Naive thymus-derived CD8-positive, alpha-beta T cell (primary cell): ENCODE data around the gene PAIP1. TPM values are rescaled to one million over a fixed set of nuclear protein-coding genes. Genes with fewer than 3 reads are reported as not detected.
"Not testable (repeated sequence)": the region's sequence is repeated elsewhere in the genome, so short reads cannot be mapped to it uniquely, and the experiment has no call there.

ENCODE experiments used
- ATAC-seq, 2 donors: fragments of 150-1000 bp; cut with Tn5 transposase in 1 of 2; sonication (Bioruptor Pico), chemical (Tn5 transposase) in 1 of 2; 1 replicate in 1 of 2; 2 replicates in 1 of 2; pipeline ENCODE4 v1.10.0; 2021; ENCODE audit warnings: mild to moderate bottlenecking in 2 of 2, moderate library complexity in 2 of 2
- POLR2A ChIA-PET: fragments of 350-600 bp; sonication (Branson Sonifier 250); formaldehyde crosslinking; loops from one replicate; lab custom pipeline; 2021; ENCODE audit warnings: antibody characterized with exemption; lab: Charles Lee
- DNase-seq, 10 donors: peaks; one replicate each; pipeline versions ENCODE4 v3.0.0 to v3.0.0-alpha.2; 2020 to 2022
- H3K27ac Mint-ChIP-seq, 10 donors: one replicate each; pipeline ENCODE4 v1.8.0; 2020 to 2022; ENCODE audit warnings: mild to moderate bottlenecking in 10 of 10, mixed read lengths in 10 of 10, moderate library complexity in 4 of 10, inconsistent platforms in 1 of 10
- H3K27me3 Mint-ChIP-seq, 5 donors: one replicate each; pipeline ENCODE4 v1.8.0; 2021 to 2022; ENCODE audit warnings: mixed read lengths in 5 of 5
- H3K36me3 Mint-ChIP-seq, 3 donors: one replicate each; pipeline ENCODE4 v1.8.0; 2020 to 2022; ENCODE audit warnings: mixed read lengths in 3 of 3, mild to moderate bottlenecking in 2 of 3, inconsistent platforms in 1 of 3
- H3K4me1 Mint-ChIP-seq, 4 donors: one replicate each; pipeline ENCODE4 v1.8.0; 2021 to 2022; ENCODE audit warnings: mixed read lengths in 4 of 4
- H3K4me3 Mint-ChIP-seq, 10 donors: one replicate each; pipeline ENCODE4 v1.8.0; 2020 to 2022; ENCODE audit warnings: mild to moderate bottlenecking in 10 of 10, mixed read lengths in 10 of 10, moderate library complexity in 6 of 10, inconsistent platforms in 1 of 10
- H3K9me3 Mint-ChIP-seq, 9 donors: one replicate each; pipeline ENCODE4 v1.8.0; 2020 to 2022; ENCODE audit warnings: mixed read lengths in 9 of 9, mild to moderate bottlenecking in 3 of 9, inconsistent platforms in 1 of 9, moderate library complexity in 1 of 9
- polyA plus RNA-seq, 3 donors: library from polyadenylated mRNA; unstranded; fragments of 300-500 nt; fragmentation: Illumina TruSeq; gene quantifications; one replicate each; pipeline ENCODE4 v1.2.3, GENCODE V29; 2021
- total RNA-seq, 8 experiments: library from RNA in 2 of 8; stranded (reverse) in 2 of 8; gene quantifications; one replicate each; pipeline ENCODE4 v1.2.3 and lab custom pipeline; 2021 to 2026

The PAIP1 gene
- total and polyA plus RNA-seq, 5 experiments from 2014 or later = 31.3 to 45.7 (median 36.2) TPM

DNA sequence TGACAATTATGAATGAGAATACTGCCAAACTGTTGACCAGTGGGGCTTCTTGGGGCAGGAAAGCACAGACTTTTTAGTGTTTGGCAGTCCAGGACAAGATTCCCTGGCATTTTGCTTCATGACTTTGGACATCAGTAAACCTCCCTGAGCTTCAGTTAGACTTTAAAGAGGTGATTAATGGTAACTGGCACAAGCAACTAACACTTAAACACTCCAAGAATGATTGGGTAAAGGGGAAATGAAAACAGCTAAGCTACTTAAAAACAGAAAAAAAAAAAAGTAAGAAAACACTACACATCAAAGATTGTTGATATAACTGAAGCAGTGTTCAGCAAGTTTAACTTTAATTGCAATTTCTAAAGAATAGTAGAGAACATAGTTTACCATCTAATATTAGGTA, 13.4 kb downstream of the PAIP1 start:
- Mint-ChIP-seq H3K36me3 (peaks cover 0 to 95% (median 7%) of the 10 kb centered on the region in 3 donors), H3K4me3 (no peak overlapping the region), H3K4me1 (peaks cover 12 to 45% (median 14%) of the 10 kb centered on the region in 4 donors), H3K27ac (peak overlapping the region in 2 of 10 donors; percentile 48 to 64), H3K9me3 (no peaks in the 10 kb centered on the region), H3K27me3 (no peaks in the 10 kb centered on the region)
- POLR2A ChIA-PET = no interaction called here
- ATAC-seq (no peak), DNase-seq (no peak)

DNA sequence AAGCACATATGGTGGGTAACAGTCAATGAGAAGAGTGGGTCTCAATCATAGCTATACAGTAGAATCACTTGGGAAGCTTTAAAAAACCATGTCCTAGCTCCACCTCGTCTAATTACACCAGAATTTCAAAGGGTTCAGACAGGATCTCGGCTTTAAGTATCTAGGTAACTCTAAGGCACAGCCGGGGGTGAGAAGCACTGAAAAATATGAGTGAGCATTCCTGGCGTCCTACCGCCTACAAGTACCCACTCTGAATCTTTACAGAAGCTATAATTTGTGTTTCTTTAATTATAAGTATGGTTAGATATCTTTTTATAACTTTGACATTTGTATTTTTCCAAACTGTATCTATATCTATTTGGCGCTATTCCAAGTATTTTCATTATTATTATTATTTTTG, 16.1 kb downstream of the PAIP1 start:
- no peak for DNase-seq
- POLR2A ChIA-PET = interaction anchor here (0.6 to 1.3 kb wide), 3 partner anchors 14 to 56 kb away, joined by 3 to 4 read pairs (median 3); no protein-coding TSS in a partner anchor
- peaks cover 12 to 28% (median 13%) of the 10 kb centered on the region in 4 donors for H3K4me1 Mint-ChIP-seq
- H3K4me3 Mint-ChIP-seq = no peak overlapping the region
- no peaks in the 10 kb centered on the region for H3K27me3 Mint-ChIP-seq
- peaks cover 0 to 89% (median 6%) of the 10 kb centered on the region in 3 donors for H3K36me3 Mint-ChIP-seq
- ATAC-seq = no peak
- H3K9me3 Mint-ChIP-seq = no peaks in the 10 kb centered on the region
- peak overlapping the region in 1 of 10 donors; percentile 4 for H3K27ac Mint-ChIP-seq

DNA sequence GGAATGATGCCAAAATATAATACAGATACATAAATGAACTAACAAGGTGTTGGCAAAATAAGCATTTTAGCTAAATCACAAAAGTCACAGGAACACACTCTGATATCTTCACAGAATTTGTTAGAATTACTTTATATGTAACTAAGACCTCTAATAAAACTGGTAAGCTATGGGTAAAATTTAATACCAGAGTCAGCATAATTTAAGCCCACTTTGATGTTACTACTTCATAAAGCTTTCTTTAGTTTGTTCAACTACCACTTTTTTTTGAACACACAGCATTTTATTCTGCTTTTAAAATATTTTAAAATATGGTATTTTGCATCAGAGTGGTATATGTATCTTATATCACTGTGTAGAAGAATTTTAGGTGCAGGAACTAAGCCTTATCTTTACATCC, 19.9 kb downstream of the PAIP1 start:
- Mint-ChIP-seq H3K36me3 (peaks cover 11 to 91% (median 22%) of the 10 kb centered on the region in 3 donors), H3K4me1 (peaks cover 4 to 22% (median 8%) of the 10 kb centered on the region in 4 donors), H3K27me3 (no peaks in the 10 kb centered on the region), H3K9me3 (no peaks in the 10 kb centered on the region), H3K4me3 (no peak overlapping the region), H3K27ac (peak overlapping the region in 2 of 10 donors; percentile 50 to 69)
- DNase-seq = no peak
- POLR2A ChIA-PET = no interaction called here
- ATAC-seq = no peak

DNA sequence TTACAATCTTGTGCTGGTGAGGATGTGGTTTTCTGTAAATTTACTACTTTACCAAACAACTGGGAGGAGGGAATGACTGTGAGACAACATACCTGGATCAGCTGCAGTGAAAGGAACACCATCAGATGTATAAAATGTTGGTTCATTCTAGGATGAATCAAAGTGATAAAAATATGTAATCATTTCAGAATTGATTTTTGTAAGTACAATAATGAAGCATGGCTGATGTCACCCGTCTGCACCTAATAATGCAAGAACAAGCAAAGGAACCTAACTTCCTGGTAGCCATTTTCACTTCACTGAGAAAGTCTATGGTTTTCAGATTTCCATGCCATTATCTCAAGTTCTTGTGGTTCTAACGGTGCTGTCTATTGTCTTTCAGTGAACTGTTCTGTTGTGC, 23.2 kb downstream of the PAIP1 start:
- Mint-ChIP-seq H3K4me3 (peak overlapping the region in 1 of 10 donors; percentile 1), H3K27me3 (no peaks in the 10 kb centered on the region), H3K27ac (peak overlapping the region in 5 of 10 donors; percentile 6 to 76 (median 25)), H3K9me3 (no peaks in the 10 kb centered on the region), H3K4me1 (peaks cover 4 to 16% (median 8%) of the 10 kb centered on the region in 4 donors), H3K36me3 (peaks cover 12 to 88% (median 27%) of the 10 kb centered on the region in 3 donors)
- POLR2A ChIA-PET = interaction anchor here (1.0 kb wide), 1 partner anchor 70 kb away, joined by 3 read pairs; the partner anchor contains the start of gene NNT
- DNase-seq = no peak
- no peak for ATAC-seq

DNA sequence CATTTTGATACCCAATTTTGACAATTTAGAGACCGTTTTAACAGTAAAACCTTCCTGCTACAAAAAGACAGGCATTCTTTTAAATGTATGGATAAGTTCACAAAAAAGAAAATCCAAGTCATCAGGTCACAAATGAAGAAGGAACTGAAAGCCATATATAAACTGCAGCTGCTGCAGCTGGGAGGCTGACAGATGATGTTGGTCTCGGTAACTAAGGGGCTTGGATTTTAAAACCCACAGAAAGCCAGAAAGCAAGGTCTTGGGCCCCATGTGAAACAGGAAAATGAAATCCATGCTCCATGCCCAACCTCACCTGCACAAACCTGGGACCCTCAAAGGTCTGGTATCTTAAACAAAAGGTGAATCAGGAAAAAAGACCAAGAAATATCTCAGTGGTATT, 26.2 kb downstream of the PAIP1 start:
- Mint-ChIP-seq H3K27ac (peak overlapping the region in 1 of 10 donors; percentile 22), H3K4me3 (no peak overlapping the region), H3K9me3 (no peaks in the 10 kb centered on the region), H3K4me1 (peaks cover 4 to 16% (median 8%) of the 10 kb centered on the region in 4 donors), H3K36me3 (peaks cover 12 to 88% (median 34%) of the 10 kb centered on the region in 3 donors), H3K27me3 (no peaks in the 10 kb centered on the region)
- ATAC-seq = no peak
- no peak for DNase-seq
- POLR2A ChIA-PET = no interaction called here

DNA sequence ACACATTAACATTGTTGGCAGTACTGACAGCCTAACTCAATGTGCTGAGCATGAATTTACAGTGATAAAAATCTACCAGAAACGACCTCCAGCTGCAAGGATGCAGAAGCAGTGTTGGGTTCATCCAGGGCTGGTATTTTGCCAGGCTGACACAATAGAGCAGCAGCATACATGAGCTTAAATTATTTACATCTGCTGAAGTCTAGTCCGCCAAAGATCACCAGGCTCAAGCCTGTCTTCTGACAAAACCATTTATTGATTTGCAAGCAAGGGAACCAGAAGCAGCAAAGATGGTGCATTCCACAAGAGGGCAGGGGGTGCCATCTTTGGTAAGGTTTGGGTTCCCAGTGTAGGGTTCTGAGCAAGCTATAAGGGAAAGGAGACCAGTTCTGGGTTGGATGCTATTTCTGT, 33.2 kb downstream of the PAIP1 start:
- Mint-ChIP-seq H3K4me1 (peaks cover 0 to 2% (median under 1%) of the 10 kb centered on the region in 4 donors), H3K27me3 (no peaks in the 10 kb centered on the region), H3K9me3 (no peaks in the 10 kb centered on the region), H3K36me3 (peaks cover 9 to 43% (median 20%) of the 10 kb centered on the region in 3 donors), H3K4me3 (no peak overlapping the region), H3K27ac (peak overlapping the region in 2 of 10 donors; percentile 21 to 26)
- POLR2A ChIA-PET = no interaction called here
- no peak for ATAC-seq
- no peak for DNase-seq

DNA sequence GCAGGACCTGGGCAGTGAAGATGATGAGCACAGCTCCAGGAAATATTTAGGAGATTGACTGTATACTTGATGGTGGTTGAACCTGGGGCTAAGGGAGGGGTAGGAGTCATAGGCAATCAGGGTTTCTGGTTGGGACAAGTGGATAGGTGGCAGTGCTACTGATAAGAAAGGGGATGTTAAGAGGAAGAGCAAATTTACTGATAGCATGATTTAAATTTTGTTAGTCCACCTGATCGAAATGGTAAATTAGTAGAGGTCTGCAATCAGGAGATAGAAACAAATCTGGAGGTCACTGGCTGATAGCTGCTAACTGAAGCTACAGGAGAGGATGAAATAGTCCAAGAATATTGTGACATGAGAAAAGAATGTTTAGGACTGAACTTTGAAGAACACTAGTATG, 36.3 kb downstream of the PAIP1 start:
- Mint-ChIP-seq H3K9me3 (no peaks in the 10 kb centered on the region), H3K4me1 (peaks cover 1 to 7% (median 3%) of the 10 kb centered on the region in 4 donors), H3K27ac (peak overlapping the region in 1 of 10 donors; percentile 16), H3K4me3 (no peak overlapping the region), H3K27me3 (no peaks in the 10 kb centered on the region), H3K36me3 (peaks cover 9 to 20% (median 9%) of the 10 kb centered on the region in 3 donors)
- ATAC-seq (no peak), DNase-seq (no peak)
- POLR2A ChIA-PET = interaction anchor here (1.0 kb wide), 1 partner anchor 37 kb away, joined by 4 read pairs; the partner anchor contains the start of gene TMEM267

DNA sequence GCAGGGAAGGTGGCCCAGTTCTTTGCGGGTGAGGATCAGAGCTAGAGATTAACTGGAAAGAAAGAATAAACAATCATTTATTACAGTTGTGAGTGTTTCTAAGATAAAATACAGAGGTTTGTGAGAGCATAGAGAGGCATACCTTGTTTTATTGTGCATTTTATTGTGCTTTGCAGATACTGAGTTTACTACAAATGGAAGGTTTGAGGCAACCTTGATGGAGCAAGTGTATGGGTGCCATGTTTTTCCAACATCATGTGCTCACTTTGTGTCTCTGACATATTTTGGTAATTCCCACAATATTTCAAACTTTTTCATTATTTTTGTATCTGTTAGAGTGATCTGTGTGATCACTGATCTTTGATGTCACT, 41.2 kb downstream of the PAIP1 start:
- peak overlapping the region; percentile 91 to 99 (median 96) for H3K4me3 Mint-ChIP-seq
- POLR2A ChIA-PET = interaction anchor here (0.7 to 2.2 kb wide), 4 partner anchors 31 to 202 kb away, joined by 4 to 61 read pairs (median 8); partner anchors contain the start of genes HMGCS1, NNT and TMEM267
- H3K27ac Mint-ChIP-seq = peak overlapping the region; percentile 93 to 99 (median 98)
- H3K27me3 Mint-ChIP-seq = no peaks in the 10 kb centered on the region
- no peaks in the 10 kb centered on the region for H3K36me3 Mint-ChIP-seq
- H3K9me3 Mint-ChIP-seq = no peaks in the 10 kb centered on the region
- DNase-seq (no peak), ATAC-seq (no peak)
- peaks cover 16 to 33% (median 32%) of the 10 kb centered on the region in 4 donors for H3K4me1 Mint-ChIP-seq

DNA sequence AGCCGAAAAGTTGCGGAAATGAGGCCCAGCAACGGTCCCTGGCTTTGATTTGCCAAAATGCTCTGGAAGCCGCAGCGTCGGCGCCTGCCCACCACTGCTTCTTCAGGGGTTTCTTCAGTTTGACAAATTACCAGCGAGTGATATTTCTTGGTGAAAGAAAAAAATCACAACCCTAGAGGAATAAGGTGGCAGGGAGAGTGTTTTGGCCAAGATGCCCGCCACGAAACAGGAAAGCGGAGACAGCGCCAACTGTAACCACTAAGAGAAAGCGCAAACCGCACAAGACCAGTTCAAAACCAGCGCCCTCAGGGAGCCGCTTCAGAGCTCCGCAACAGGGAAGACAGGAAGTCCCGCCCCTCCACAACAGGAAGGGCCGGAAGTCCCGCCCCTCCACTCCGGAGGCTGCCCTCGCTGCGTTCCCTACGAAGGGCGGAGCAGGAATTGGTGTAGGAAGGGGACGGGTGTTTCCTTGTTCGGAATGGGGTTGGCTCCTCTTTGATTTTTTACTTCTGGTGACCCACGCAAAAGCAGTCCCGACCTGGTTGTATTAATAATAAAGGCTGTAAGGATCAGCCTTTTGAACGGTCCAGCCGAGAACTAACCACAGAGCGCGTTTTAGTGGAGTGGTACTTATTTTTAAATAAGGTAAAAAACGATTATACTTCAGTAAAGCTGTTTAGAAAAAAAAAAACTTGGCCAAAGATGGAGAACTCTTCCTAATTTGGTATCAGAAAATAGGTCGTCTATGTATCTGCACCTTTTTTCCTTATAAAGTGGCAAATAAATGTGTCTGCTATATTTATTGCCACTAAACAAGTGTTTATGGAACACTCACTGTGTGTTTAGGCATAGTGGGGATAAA, 41.8 kb downstream of the PAIP1 start, which contains the start of gene C5orf34:
Gene C5orf34, minus strand, starts transcription at position 333 of the 862 bp plus-strand sequence. CDS start 5,809 bp downstream, outside the sequence.
- no peaks in the 10 kb centered on the region for H3K27me3 Mint-ChIP-seq
- peak; percentile 86 for ATAC-seq
- peaks cover 16 to 38% (median 32%) of the 10 kb centered on the region in 4 donors for H3K4me1 Mint-ChIP-seq
- peak within 1 kb of the TSS; percentile 93 to 99 (median 98) for H3K27ac Mint-ChIP-seq
- POLR2A ChIA-PET = interaction anchor here (0.7 to 2.2 kb wide), 6 partner anchors 8 to 202 kb away, joined by 3 to 61 read pairs (median 5); partner anchors contain the start of genes HMGCS1, NNT and TMEM267
- DNase-seq = peak; percentile 86 to 96 (median 91)
- H3K9me3 Mint-ChIP-seq = no peaks in the 10 kb centered on the region
- H3K36me3 Mint-ChIP-seq = peaks cover 0 to 2% (median 0%) of the 10 kb centered on the region in 3 donors
- H3K4me3 Mint-ChIP-seq = peak within 1 kb of the TSS; percentile 91 to 99 (median 96)

DNA sequence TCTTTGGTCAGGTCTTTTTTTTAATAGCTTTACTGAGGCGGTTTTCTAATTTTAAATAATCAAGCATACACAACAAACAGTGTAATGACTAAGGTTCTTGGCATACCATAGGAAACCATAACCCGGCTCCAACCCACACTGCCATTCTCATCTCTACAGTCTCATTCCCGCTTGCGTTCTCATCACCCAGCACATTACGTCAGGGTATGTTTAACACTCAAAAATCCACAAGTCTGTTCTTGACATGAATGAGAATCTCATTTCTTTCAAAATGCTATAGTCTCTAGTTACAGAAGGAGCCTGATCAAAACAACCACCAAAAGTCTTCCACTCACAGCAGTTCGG, 42.4 kb downstream of the PAIP1 start:
- DNase-seq (no peak), ATAC-seq (no peak)
- Mint-ChIP-seq H3K4me1 (peaks cover 16 to 38% (median 32%) of the 10 kb centered on the region in 4 donors), H3K4me3 (peak overlapping the region; percentile 91 to 99 (median 96)), H3K27ac (peak overlapping the region; percentile 93 to 99 (median 98)), H3K9me3 (no peaks in the 10 kb centered on the region), H3K36me3 (peaks cover 0 to 2% (median 0%) of the 10 kb centered on the region in 3 donors), H3K27me3 (no peaks in the 10 kb centered on the region)
- POLR2A ChIA-PET = interaction anchor here (1.0 to 2.2 kb wide), 5 partner anchors 8 to 201 kb away, joined by 3 to 61 read pairs (median 6); partner anchors contain the start of genes HMGCS1, NNT and TMEM267

DNA sequence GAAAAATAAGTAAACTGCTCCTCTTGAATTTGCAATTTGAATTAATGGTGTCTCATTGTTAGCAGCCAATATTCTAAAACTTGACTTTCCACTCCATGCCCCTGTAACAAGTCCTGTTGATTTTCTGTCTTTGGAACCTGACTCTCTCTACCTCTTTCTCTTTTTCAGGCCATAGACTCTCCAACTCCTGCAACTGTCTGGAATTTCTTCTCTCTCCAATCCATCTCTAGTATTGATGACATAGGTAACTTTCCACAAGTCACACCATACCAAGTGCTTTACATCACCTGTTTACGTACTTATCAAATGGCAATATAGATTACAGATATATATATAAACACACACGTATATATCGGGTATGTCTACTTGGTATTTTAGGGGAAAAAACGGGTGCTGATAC, 42.9 kb downstream of the PAIP1 start:
- no peaks in the 10 kb centered on the region for H3K9me3 Mint-ChIP-seq
- peak overlapping the region; percentile 6 to 99 (median 98) for H3K27ac Mint-ChIP-seq
- H3K36me3 Mint-ChIP-seq = peaks cover 0 to 4% (median 0%) of the 10 kb centered on the region in 3 donors
- no peak for DNase-seq
- POLR2A ChIA-PET = interaction anchor here (1.1 to 2.2 kb wide), 4 partner anchors 30 to 392 kb away, joined by 4 to 61 read pairs (median 8); partner anchors contain the start of genes HMGCS1, NNT and TMEM267
- ATAC-seq = no peak
- peaks cover 16 to 38% (median 32%) of the 10 kb centered on the region in 4 donors for H3K4me1 Mint-ChIP-seq
- H3K4me3 Mint-ChIP-seq = peak overlapping the region; percentile 91 to 99 (median 96)
- no peaks in the 10 kb centered on the region for H3K27me3 Mint-ChIP-seq

DNA sequence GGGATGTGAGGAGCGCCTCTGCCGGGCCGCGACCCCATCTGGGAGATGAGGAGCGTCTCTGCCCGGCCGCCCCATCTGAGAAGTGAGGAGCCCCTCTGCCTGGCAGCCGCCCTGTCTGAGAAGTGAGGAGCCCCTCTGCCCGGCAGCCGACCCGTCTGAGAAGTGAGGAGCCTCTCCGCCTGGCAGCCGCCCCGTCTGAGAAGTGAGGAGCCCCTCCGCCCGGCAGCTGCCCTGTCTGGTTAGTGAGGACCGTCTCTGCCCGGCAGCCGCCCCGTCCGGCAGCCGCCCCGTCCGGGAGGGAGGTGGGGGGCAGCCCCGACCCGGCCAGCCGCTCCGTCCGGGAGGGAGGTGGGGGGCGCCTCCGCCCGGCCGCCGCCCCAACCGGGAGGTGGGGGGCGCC, 45.8 kb downstream of the PAIP1 start:
- H3K27me3 Mint-ChIP-seq, H3K4me3 Mint-ChIP-seq, H3K27ac Mint-ChIP-seq, ATAC-seq, H3K9me3 Mint-ChIP-seq, DNase-seq, POLR2A ChIA-PET: not testable (repeated sequence)
- Mint-ChIP-seq H3K4me1 (peaks cover 16 to 38% (median 30%) of the 10 kb centered on the region in 4 donors), H3K36me3 (peaks cover 0 to 20% (median 2%) of the 10 kb centered on the region in 3 donors)
